GM21360 (cell line): ENCODE results near the gene TPTE2.
"Not testable (repeated sequence)": the region's sequence is repeated elsewhere in the genome, so short reads cannot be mapped to it uniquely, and the experiment has no call there.

ENCODE experiments used
- ATAC-seq: cut with Tn5 transposase; IDR thresholded peaks from one replicate; pipeline ENCODE4 v1.9.1; 2021; ENCODE audit warnings: mild to moderate bottlenecking, moderate library complexity; ENCODE audit not compliant: unreplicated experiment

Gene TPTE2

DNA sequence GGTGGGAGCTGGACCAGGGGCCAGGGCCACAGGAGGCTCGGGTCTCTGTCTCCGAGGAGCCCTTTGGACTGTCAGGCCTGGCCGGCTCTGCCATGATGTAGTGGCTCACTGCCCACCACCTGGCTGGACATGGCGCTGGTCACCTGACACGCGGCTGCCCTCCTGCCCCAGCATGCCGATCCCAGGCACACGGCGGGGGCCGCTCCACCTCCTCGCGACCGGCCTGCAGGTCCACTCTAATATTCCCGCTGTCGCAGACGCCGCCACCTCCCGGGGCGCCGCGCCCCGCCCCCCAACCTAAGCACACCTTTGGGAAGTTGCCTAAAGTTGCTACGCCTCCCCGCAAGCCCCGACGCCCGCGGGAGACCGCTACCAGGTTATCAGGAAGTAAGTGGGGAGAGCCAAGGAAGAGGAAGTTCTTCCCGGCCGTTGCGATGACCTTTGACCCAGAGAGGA lies at the start of gene TPTE2:
Gene TPTE2 (minus strand): TSS at position 406 of the 456 bp plus-strand sequence. CDS start 58,298 bp downstream, outside the sequence.
- not testable (repeated sequence) for ATAC-seq

DNA sequence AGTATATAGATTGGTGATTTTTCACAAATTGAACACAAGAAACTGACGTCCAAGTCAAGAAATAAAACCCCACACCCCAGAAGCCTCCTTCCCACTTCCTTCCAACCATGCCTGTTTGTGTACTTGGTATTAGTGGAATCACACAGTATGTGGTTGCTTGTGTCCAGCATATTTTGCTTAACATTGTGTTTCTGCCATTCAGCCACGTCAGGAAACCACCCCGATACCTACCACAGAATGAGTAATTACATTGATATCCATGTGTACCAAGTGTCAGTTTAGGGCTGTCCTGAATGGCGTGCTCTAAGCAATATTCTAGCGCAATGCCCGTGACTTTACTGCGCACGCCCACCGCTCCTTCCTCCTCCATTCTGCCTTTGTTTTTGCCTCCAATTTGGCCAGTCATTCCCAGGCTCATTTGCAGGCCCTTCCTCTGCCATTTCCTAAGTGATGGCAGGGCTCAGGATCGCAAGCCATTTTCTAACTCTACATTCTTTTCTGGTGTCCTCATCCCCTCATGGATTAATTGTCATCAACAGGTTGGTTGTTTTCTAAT lies 46.3 kb upstream of the TPTE2 start:
- ATAC-seq = no peak

DNA sequence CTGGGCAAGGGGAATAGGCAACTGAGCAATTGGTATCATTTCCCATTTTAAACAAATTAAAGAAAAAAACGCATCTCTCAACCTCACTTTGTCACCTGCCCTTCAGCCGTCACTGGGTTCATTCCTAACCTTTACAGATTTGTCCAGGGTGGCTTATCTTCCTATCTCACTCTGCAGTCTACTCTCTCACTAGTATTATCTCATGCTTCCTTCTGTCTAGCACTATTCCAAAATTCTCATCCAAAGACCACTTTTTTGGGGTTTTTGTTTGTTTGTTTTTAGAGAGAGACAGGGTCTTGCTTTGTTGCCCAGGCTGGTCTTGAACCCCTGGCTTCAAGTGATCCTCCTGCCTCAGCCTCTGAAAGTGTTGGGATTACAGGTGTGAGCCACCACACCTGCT lies 45.4 kb upstream of the TPTE2 start:
- no peak for ATAC-seq

DNA sequence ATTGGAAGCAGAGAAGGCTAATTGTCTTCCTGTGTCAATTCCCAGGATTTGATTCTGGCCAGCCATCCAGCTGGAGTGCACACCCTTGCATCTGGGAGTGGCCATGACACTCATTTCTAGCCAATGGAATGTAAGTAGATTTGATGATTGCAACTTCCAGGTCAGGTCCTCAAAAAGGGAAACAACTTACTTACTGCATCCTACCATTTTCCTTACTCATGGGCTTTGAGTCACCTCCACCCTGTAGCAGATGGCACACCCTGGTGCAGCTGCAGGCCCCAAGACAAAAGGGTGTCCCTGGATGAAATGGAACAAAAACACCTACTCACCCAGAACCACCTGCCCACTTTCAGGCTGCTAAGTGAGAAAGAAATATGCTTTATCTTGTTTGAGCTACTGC lies 44.8 kb upstream of the TPTE2 start:
- ATAC-seq = no peak

DNA sequence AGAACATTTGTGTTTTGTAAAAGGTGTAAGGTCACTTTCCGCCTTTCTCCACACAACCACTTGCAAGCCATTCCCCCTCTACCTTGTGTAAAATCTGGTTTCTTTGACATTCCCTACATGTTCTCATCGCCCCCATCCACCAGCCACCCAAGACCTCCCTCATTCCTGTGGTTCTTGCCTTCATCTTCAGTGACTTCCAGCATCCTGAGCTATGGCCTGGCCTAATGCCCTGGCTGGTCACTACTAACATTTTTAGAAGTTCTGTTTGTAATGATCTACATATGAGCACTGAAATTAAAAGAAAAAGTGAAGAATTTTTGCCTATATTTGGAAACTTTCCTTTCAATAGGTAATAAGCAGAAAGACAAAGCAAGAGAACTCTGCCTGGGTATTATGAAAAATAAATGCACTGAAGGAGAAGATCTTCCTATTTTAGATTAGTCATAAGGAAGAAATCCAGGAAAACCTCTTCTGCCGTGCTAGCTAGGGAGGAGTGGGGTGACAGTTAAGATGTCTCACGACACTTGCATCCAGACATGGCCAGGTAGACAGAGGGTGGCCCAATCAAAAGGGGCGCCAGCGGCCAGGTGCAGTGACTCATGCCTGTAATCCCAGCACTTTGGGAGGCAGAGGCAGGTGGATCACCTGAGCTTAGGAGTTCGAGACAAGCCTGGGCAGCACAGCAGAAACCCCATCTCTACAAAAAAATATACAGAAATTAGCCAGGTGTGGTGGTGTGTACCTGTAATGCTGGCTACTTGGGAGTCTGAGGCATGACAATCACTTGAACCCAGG lies 44.0 kb upstream of the TPTE2 start:
- ATAC-seq = no peak

DNA sequence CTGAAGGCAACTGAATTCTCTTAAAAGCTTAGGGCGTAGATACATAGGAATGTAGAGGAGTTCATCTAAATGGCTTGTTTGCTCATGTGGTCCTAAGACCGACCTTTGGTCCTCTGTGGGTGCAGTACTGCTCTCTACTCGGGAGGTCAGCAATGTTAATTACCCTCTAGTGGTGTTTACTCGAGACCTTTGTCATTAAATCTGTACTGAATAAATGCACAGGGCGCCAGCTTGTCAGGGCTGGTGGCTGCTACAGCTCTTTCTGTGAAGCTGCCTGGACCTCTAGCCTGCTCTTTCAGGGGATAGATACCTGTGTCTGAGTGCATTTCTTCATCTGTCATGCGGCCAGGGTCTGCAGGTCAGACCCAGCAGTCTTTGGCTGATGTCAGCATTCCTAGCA lies 43.0 kb upstream of the TPTE2 start:
- no peak for ATAC-seq

DNA sequence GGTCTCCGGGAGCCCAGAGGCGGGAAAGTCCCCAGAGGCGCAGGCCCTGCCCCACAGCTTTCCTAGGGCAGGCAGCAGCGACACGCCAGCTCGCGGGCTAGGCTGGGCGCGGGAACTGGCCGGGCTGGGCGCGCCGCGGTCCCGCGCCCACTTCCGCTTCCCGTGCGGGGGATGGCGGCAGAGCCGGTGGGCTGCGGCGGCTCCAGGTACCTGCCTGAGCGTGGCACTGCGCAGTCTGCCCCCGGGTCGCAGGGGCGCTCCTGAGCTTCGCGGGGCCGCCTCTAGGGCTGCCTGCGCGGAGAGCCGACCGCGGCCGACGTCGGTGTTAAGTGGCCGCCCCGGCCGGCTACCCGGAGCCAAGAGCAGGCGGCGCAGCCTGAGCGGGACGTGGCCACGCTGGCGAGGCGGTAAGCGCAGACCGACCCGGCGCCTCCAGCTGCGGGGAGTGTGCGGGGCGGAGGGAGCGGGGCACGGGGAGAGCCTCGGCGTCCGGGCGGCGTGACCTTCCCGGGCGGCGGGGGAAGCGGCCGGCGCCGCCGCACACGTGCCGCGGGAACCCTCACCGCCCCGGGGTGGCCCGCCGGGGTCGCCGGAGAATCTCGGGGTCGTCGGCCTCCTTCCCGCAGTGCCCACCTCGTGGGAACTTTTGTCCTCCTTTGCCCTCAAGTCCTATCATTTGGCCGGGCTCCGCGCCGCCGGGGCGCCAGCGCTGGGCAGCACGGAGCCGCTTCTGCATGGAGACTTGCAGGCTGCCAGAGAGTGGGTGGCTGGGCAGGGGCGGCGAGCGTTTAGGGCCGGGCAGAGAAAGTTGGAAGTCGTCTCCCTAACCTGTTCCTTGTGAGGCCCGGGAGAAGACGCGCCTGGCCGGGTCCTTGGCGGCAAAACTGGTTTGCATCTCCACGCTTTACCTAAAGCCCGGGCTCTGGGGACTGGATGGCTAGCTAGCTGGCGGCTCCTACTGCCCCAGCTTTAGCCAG lies 40.7 kb upstream of the TPTE2 start:
- ATAC-seq = peak; percentile 80

DNA sequence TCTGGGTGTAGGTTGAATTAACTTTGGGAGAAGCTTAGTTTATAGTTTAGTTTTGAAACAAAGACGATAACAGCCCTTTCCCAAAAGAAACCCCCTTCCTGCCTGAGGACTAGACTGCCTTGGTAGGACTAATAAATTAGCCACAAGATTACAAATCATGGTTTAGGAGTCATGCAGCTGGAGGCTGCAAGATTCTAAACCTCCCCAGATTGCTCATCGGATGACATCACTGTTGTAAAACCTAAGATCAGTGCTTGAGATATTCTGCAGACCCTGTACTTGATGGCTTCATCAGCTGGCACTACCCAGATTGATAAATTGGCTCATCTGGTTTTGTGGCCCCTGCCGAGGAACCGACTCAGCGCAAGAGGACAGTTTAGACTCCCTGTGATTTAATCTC lies 36.2 kb upstream of the TPTE2 start:
- no peak for ATAC-seq

DNA sequence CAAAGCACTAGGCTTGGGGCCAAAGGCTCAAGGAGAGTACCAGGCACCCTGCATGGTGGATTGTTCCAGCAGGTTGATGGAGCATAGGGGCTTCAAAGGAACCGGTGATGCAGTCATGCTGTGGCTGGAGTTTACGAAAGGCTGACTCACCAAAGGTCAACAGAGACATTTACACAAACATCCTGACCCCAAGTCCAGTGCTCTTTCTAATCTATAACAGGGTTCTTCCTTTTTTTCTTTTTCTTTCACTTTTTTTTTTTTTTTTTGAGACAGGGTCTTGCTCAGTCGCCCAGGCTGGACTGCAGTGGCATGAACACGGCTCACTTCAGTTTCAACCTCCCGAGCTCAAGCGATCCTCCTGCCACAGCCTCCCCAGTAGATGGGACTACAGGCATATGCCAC lies 35.6 kb upstream of the TPTE2 start:
- ATAC-seq = no peak

DNA sequence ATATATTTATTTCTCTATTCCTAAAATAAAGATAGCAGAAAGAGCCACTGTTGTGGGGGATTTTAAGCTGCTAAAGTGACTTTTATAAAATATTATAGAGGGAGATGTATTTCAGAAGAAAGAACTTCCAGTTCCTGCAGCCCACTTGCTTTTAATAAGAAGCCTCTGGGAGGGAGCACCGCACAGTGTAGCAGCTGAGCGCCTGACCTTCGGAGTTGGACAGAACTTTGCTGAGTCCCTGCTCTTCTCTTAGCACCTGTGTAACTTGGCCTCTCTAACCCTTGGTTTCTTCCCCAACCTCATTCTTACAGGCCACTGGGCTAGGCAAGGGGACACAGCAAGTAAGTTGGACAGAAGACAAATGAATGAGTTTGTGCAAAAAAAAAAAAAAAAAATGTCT lies 34.8 kb upstream of the TPTE2 start:
- no peak for ATAC-seq

DNA sequence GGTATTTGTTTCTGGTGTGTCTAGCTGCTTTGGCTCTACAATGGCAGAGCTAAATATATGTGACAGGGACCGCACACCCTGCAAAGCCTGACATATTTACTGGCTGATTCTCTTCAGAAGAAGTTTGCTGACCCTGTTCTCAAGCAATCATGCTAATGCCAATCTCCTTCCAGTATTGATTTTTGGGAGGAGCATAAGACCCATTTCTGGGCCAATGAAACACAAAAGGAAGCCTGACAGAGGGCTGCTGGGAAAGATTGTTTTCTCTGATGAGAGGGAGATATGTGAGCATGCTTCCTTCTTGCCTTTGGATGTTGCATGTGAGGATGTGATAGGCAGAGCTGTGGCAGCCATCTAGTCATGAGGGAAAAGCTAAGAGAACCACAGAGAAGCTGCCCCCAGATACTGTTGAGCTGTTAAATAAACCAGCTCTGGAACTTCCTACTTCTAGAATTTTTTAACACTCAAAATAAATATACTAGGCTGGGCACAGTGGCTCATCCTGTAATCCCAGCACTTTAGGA lies 31.4 kb upstream of the TPTE2 start:
- ATAC-seq = no peak

DNA sequence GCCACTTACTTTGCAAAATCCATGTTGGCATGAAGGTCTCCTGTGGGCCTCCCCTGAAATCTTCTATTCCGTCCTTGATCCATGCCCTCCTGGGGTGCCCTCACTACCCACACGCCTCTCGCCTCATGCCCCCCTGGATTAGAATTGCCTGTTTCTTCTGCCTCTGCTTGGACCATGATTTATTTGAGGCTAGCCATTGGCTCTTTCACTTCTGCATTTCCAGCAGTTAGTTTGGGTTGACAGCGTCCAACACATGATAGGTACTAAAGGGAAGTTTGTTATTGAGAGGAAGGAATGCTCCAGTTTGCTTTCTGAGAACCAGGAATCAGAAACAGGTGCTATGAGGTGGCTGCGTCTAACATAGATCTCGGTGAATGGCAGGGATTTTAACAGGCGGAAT lies 30.5 kb upstream of the TPTE2 start:
- ATAC-seq = no peak

DNA sequence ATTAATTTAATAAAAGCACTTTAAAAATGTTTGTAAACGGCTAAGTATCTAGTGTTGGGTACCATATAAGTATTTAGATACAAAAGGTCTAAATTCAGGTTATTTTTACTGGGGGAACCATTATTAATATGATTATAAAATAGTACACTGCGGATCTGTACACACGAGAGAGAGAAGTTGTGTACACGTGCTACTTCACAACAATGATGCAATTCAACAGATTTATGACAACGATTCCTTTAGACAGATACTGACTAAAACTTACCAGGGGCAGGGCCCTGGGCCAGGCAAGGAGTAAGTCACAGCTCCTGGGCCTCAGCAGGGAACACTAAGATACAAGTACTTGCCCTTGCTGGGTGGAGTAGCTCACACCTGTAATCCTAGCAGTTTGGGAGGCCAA lies 29.1 kb upstream of the TPTE2 start:
- no peak for ATAC-seq

DNA sequence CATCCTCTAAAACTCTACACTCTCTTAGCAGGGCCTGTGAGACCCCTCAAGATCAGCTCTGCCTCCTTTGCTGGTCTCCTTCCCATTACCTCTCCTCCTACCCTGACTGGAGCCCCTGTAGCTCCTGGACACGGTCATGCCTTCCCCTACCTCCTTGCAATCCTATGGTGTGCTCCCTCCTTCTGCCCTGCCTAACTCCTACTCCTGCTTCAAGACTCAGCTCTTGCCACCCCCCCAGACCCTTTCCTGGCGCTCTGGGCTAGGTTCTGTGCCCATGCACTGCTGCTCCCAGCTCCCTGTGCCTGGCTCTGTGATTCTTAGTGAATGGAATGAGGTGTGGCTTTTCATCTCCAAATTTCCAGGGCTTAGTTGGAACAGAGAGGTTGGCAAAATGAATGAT lies 28.0 kb upstream of the TPTE2 start:
- ATAC-seq = no peak

DNA sequence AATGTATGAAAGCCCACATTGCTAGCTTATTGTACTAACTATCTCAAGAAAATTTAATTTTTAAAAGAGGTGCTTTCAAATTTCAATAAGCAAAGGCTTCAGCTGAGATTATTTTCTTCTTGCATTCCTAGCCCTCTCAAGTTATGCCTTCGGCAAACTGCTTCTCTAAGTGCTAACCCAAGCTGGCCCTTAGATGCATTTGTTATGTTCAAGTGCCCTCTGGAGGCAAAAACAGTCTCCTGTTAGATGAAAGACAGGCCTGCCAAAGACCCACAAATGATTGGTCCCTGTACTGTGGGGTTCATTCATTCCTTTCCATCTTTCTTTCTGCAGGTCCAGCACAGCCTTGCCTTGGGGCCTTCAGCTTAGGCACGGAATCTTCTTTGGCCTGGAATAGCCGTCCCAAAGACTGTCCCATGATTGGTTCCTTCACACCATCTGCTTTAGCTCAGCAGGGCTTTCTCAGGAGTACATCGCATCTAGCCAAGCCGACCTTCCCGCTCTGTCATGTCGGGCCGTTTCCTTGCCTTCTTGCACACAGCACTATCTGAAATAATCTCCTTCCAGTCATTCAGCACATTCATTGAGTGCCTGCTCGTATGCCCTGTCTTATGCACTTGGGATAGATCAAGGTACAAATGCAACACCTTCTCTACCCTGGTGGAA lies 26.4 kb upstream of the TPTE2 start:
- peak; percentile 52 for ATAC-seq

DNA sequence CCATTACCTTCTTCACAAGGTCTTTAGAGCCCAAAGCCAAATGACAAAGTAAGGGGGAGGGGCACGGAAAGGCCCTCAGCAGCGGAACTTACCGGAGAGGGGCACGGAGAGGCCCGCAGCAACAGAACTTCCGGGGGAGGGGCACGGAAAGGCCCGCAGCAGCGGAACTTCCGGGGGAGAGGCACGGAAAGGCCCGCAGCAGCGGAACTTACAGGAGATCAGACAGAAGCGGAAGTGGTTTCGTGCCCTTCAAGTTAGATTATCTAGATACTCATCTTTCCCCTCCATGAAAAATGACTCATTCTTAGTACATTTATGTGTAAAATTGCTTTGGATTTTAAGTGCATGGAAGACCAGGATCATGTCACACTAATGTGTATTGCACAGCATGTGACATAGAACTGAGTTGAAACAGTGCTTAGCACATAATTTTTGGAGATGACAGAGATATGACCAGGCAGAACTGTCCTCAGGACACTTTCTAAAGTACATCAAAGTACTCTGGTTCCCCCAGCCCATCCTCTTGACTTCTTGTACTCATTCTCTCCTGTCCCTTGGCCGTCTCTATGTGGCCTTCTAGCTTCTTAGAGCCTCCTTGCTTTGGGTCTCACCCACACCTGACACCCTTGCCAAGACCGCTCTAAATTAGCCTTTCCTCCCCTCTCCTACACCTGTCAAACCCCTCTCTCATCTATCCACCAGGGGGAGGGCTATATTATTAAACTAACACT lies 25.7 kb upstream of the TPTE2 start:
- ATAC-seq = peak; percentile 73

DNA sequence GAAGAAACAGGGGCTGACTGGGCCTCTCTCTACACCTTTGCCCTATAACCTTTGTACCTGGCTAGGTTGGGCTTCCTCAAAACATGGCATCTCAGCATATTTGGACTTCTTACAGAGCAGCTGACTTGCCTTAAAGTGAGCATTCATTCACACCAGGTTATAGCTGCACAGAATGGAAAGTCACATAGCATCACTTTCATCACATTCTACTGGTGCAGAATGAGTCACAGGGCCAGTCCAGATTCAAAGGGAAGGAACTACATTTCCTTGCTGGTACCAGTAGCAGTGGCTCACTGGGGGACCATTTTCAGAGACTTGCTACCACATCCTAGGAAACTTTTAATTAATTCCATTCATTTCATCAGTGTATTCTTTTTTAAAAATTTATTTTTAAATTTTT lies 20.3 kb upstream of the TPTE2 start:
- no peak for ATAC-seq

DNA sequence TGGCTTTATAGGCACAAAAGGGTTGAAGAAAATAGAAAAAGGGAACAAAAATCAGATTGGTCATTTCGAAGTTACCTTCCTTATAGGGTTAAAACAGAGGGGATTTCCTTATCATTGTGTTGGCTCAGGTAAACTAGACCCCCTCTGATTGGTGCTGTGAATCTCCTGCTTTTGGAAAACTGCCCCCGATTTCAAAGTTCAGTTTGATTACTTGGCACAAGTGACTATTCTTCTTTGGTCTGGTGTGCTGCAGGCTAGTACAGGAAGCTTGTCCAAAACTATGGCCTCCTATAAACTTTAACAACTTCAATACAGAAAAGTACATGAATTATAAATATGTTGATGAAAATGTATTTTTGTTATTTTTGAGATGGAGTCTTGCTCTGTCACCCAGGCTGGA lies 13.9 kb upstream of the TPTE2 start:
- no peak for ATAC-seq

DNA sequence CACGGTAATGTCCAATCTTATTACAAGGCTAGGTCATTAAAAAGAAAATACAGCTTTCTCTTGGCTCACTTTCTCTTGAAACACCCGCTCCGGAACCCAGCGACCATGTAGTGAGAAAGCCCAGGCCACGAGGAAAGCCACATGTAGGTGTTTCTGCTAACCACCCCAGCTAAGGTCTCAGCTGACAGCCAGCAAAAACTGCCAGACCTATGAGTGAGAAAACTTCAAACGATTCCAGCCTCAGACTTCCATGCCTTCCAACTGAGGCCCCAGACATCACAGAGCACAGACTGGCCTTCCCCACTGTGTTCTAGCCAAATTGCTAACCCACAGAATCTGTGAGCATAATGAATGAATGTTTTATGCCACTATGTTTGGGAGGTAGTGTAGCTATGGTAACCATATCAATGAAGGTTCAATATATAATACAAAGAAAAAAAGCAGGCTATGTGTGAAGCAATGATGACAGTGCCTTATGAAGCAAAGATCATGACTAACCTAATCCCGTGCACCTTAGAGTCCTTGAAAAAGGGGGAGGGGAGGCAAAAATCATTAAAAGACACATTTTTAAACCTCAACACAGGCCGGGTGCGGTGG lies 11.9 kb upstream of the TPTE2 start:
- ATAC-seq = no peak

DNA sequence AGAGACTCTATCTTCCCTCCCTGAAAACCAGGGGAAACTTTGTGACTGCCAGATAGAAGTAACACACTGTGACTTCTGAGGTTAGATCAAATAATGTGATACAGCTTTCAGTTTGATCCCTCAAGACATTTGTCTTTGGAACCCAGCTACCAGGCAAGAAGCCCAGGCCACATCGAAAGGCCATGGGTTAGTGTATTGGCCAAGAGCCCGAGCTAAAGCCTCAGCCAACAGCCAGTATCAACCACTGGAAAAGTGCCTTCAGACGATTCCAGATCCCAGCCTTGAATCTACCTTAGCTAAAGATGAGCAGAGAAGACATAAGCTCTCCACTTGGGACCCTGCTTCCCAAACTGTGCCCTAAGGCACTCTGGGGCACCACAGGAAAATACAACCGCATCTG lies 10.9 kb upstream of the TPTE2 start:
- ATAC-seq = no peak
